HG02571 (cell line): ENCODE results near the gene C17orf113.
"Not testable (repeated sequence)": the region's sequence is repeated elsewhere in the genome, so short reads cannot be mapped to it uniquely, and the experiment has no call there.

Experiments
- ATAC-seq: cut with Tn5 transposase; IDR thresholded peaks from one replicate; pipeline ENCODE4 v1.9.1; 2021; ENCODE audit warnings: mild to moderate bottlenecking, moderate library complexity; ENCODE audit not compliant: unreplicated experiment

C17orf113 gene

DNA sequence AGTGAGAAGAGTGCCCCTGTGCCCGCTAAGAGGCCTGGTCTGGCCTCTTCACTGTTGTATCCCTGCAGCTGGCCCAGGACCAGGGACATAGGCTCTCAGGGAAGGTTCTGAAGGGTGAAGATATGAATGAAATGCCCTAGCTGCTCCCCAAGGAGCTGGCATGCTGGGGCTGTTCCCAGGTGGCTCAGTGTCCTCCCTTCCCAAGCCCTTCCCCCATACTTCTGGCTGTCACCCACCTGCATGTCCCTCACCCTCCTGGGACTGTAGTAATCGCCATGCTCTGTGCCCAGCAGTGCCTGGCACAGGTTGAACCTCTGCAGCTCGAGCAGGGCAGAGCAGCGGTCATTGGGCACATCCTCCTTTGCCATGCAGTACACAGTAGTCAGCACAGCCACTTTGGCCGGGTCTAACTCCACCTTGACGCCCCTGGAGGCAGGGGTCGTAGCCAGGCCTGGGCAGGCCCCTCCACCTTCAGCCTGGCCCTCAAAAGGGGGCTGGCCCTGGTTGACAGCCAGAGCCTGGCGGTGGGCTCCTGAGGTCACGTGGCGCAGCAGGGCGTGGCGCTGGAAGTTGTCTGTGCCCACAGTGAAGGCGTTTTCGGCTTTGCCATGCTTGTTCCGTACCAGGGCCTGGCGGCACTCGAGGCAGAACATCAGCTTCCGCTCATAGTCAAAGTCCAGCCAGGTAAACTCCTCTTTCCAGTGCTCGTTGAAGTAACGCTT lies 7.6 kb downstream of the C17orf113 start:
- ATAC-seq = no peak

GRCh38 chr17:42041619-42042018 lies 8.8 kb downstream of the C17orf113 start:
- ATAC-seq = no peak

GRCh38 chr17:42040818-42041217 lies 9.6 kb downstream of the C17orf113 start:
- ATAC-seq = no peak

DNA sequence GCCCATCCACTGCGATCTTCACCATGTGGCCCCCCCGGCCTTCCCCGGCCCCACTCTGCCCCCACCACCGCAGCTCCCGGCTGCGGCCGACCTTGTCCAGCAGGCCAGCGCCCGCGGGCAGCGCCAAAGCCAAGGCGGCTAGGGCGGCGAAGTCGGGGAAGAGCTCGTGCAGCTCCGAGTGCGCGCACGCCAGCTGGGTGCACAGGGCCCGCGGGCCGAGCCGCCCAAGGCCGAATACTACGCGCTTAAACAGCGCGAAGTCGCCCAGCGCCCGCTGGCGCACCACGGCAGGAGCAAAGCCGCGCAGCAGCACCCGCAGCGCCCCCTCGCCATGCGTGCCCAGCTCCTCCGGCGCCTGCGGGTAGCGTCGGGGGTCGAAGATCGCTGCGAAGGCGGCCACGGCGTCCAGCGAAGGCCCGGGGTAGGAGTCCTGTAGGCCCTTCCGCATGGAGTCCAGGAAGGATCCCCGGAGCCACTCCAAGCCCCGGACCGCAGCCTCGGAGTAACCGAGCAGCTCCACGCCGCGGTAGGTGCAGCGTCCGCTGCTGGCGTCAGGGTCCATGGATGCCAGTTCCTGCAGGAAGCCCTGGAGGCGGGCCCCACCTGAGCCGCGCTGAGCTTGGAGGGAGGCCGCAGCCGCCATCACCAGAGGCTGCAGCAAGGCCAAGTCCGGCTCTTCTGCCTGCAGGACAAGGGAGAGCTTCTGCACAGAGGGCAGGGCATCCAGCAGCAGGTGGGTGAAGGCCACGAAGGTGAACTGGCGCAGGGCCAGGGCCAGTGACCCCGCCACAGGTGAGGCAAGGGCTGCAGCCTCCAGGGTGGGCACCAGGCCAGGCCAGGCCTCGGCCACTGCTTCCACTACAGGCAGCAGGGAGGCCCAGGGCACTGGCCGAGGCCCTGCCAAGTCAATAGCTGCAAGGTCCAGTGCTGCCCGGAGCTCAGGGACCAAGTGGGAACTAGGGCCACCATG lies 10.3 kb downstream of the C17orf113 start:
- no peak for ATAC-seq

DNA sequence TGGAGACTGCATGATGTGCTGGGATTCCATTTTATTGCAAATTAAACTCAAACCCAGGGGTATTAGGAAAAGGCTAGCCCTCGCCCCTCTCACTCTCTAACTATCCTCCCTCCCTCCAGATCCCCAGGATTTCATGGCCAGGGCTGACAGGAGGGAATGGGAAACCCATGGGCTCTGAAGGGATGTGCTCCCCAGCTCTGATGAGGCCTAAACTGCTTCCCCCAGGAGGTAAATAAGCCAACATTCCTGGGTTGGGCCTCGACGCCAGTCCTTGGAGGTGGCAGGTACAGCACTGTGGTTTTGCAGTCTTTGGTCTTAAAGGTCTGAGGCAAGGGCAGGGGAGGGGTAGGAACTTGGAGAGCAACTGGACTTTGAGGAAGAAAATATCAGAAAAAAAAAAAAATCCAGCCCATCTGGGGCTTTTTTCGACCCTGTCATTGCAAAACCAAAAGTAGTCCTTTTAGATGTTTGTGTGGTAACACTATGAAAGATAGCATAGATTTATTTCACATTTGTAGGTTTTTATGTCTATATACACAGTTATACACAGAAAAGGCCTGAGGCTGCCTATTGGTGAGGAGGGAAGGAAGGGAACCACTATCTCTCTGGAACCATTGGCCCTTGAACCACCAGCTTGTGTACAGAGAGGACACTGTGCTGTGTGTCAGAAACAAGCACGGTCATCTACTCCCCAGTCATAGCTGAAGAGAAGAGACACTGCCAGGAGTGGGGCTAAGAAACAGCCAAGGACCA lies 12.0 kb downstream of the C17orf113 start:
- ATAC-seq = no peak

DNA sequence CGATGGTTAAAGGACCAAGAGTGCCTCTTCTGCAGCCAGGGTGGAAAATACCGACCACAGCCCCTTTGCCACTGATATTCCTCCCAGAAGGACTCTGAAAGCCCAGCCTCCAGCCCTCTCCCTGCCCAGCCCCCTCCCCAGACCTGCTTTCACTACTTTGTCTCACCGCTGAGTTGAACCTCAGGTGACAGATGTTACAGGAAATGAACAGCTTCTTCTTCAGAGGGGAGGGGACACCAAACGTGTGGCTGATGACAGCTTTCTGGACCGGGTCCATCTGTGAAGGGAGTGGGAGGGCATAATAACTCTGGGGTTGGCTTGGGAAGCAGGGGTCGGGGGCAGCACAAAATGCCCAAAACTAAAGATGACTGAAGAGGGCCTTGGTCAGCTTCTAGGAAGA lies 16.3 kb downstream of the C17orf113 start:
- no peak for ATAC-seq

DNA sequence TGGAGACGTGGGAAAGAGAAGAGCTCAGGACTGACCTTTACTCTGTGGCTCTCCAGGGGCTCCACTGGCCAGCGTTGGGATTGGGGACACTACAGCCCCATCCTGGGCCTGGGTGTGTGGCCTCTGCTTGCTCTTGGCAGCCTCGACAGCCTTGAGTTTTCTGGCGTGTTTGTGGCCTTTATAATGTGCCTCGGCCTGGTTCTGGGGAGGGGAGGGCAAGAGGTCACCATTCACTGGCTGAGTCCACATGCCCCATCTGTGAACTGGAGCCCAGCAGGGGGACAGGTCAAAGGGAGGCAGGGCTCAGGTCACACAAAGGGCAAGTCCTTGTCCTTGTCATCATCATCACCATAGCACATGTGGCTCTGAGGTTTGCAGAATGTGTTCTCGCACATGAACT lies 18.8 kb downstream of the C17orf113 start:
- no peak for ATAC-seq

- ATAC-seq = no peak
These were observed 21.6 kb downstream of the C17orf113 start for GRCh38 chr17:42028791-42029127.

GRCh38 chr17:42027961-42028790 lies 22.2 kb downstream of the C17orf113 start:
- no peak for ATAC-seq

GRCh38 chr17:42027590-42027889 lies 22.9 kb downstream of the C17orf113 start:
- ATAC-seq = no peak

DNA sequence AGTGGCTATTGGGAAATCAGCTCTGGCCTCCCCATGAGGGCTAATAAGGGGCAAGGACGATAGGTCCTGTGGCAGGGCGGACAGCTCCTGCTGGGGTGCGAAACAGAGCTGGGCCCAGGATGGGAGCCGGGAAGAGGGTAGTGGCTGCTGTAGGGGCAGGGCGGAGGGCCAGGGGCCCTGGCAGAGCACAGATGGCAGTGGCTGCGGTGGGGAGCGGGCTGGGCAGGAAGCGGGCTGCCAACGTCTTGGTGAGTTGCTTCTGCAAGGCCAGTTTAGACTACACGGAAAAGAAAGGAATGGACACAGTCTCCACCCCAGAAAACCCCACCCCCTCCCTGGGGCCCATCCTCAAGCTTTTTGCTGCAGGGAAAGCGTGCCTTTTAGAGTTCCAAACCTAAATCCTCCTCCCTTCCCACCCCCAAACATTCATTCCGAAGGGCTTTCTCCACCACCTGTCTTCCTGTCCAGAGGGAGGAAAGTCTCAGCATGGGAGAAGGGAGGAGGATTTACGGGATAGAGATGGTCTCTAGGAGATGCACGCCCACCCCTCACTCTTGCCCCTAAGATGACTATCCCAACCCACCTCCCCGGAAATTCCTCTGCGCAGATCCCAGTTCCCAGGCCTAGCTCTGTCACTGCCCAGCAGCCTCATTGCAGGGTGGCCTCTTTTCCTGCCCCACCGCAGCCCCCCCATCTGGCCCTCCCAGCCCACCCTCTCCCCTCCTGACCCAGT lies 23.4 kb downstream of the C17orf113 start:
- no peak for ATAC-seq

DNA sequence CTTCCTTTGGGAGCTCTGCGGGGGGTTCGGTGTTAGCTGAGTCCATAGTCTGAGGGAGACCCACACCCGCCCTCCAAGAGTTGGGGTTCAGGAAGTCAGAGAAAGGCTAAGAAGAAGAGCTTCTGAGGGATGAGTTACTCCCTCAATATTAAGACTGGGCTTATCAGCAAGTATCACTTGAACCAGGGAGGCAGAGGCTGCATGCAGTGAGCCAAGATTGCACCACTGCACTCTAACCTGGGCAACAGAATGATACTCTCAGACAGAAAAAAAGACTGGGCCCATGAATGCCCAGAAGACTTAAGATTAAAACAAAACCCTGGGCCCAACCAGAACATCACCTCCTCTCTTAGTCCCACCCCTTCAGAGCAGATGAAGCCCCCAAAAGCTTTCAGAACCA lies 24.5 kb downstream of the C17orf113 start:
- ATAC-seq = no peak

DNA sequence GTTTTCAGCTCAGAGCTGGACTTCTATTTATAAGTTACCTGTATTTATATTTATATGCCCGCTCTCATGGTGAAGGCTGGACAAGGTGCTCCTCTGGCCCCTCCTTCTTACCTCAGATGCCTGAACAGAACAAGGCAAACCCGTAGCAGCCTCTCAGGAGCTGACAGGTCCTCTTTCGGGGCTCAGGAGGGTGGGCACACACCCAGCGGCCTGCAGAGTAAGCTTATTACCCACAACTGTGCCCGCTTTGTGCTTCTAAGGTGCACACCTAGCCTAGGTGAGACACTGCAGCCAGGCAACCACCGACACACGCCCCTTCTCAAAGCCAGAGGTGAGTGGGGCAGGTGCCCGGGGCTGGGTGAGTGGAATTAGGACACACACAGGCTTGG lies 25.2 kb downstream of the C17orf113 start:
- no peak for ATAC-seq

DNA sequence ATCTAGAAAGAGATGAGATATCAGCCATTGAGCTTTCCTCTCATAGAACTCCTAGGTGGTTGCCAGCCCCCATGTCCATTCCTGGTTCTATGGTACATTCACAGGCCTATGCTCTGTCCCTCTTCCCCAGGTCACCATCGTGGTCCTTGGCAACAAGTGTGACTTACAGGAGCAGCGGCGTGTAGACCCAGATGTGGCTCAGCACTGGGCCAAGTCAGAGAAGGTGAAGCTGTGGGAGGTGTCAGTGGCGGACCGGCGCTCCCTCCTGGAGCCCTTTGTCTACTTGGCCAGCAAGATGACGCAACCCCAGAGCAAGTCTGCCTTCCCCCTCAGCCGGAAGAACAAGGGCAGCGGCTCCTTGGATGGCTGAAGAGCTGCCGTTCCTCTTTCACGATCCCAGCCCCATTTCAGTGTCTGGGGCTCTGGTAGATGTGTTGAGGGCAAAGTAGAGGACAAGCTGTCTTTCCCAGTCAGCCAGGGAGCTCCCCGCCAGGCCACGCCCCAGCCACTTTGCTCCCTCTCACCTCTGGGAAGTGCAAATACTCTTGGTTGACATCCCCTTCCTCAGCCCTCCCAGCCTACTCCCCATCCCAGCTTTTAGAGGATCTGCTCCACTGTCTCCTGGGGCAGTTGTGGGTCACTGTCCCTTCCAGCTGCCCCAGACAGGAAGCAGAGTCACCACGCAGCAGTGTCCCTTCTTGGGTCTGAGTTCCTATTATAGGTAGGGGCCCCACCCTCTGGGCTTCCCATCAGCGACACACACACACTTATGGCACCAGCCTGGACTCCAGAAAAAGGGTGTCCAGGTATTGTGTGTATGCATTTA lies 26.7 kb downstream of the C17orf113 start:
- no peak for ATAC-seq

- not testable (repeated sequence) for ATAC-seq
These were observed 29.6 kb downstream of the C17orf113 start for GRCh38 chr17:42020845-42021244.

GRCh38 chr17:42019509-42020404 lies 30.6 kb downstream of the C17orf113 start, which contains the start of gene NKIRAS2:
TSS of gene NKIRAS2 (plus strand) at chr17:42020090. CDS start at chr17:42021578, 1,488 bp downstream.
- ATAC-seq = peak; percentile 51

GRCh38 chr17:42018988-42019387 lies 31.4 kb downstream of the C17orf113 start:
- no peak for ATAC-seq

GRCh38 chr17:42018339-42018738 lies 32.1 kb downstream of the C17orf113 start:
- no peak for ATAC-seq
